Measurements from ENCODE around the gene MOV10L1.

MOV10L1 gene

DNA sequence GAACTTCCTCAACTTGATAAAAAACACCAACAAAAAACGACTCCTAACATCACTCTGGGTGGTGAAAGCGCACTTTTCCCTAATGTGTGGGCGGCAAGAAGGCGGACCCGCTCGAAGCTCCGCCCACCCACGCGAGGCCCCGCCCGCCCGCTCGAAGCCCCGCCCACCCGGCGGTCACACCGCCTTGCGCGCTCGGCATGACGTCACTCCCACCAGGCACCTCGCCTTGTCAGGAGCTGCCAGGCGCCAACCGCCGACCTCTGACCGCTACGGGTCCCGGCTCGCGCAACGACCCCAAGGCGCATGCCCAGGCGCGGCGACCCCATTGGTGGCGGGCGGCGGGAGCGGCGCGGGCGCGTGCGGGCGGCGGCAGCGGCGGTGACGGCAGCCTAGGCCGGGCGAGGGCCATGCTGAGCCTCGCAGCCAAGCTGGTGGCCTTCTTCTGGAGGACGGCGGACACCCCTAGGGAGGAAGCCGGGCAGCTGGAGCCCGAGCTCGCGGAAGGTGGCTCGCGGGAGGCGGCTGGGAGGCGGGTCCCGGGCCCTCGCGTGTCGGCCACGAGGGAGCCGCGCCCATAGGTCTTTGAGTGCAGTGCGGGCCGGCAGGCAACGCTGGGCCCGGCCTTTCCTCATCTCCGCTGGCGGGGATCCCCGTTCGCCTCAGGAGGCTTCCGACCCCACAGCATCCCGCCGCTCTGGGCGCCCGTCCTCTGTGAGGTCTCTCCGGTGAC lies at the start of gene MOV10L1:
TSS of gene MOV10L1 (plus strand) at position 325 of the 730 bp plus-strand sequence. CDS start at position 408, 83 bp downstream.
- no peak for DNase-seq
- Mint-ChIP-seq H3K36me3 (ENCODE audit: low read depth) (peaks cover 7% of the 10 kb centered on the region), H3K27ac (no peak within 1 kb of the TSS), H3K9me3 (peaks cover 18% of the 10 kb centered on the region), H3K27me3 (peaks cover 24% of the 10 kb centered on the region), H3K4me3 (no peak within 1 kb of the TSS), H3K4me1 (ENCODE audit: low read depth) (peaks cover 4% of the 10 kb centered on the region)

DNA sequence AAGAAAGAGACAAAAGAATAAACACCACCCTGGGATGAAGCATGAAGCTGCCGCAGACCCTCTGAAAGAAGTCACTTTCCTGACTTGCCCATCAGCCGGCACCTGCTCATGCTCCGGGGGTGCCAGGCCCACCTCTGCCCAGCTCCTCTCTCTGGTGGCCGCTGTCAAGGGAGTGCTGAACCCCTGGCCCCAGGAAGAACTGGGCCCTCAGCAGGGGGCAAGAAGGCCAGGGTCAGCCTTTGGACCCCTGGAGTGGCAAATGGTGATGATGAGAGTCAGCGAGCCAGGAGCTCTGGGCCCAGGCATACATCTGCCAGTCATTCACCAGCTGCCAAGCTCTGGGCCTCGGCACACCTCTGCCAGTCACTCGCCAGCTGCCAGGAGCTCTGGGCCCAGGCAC lies 49.1 kb upstream of the MOV10L1 start:
- no peak overlapping the region for H3K27ac Mint-ChIP-seq
- H3K36me3 Mint-ChIP-seq (ENCODE audit: low read depth) = no peaks in the 10 kb centered on the region
- no peak overlapping the region for H3K4me3 Mint-ChIP-seq
- peaks cover 24% of the 10 kb centered on the region for H3K27me3 Mint-ChIP-seq
- DNase-seq = no peak
- H3K4me1 Mint-ChIP-seq (ENCODE audit: low read depth) = peaks cover 8% of the 10 kb centered on the region
- peaks cover 3% of the 10 kb centered on the region for H3K9me3 Mint-ChIP-seq

DNA sequence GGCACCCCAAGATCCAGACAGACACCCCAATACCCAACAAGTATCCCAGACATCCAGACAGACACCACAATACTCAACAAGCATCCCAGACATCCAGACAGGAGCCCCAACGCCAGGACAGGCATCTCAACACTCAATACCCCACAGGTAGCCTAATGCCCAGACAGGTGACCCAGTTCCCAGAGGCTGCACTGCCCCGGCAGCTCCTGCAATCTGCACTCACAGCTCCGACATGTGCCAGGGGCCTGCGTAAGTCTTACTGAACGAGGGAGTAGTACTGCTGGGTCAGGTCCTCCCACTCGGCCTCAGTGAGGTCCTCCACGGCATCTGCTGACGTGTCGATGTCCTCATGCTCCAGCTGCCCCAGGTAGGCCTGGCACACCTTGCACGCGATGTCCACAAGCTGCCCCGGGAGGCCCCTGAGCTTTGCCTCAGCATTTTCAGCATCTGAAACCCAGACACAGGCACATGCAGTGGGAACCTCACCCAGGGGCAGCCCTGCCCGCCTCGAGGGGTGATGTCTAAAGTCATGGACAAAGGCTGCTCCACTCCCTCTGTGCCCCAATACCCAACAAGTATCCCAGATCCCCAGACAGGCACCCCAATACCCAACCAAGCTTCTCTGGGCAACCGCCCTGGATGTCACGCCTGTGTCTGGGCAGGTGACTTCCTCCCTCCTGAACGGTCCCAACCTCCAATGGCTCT lies 48.3 kb upstream of the MOV10L1 start:
- no peak overlapping the region for H3K27ac Mint-ChIP-seq
- H3K4me3 Mint-ChIP-seq = no peak overlapping the region
- H3K36me3 Mint-ChIP-seq (ENCODE audit: low read depth) = no peaks in the 10 kb centered on the region
- H3K9me3 Mint-ChIP-seq = peaks cover 3% of the 10 kb centered on the region
- DNase-seq = no peak
- H3K27me3 Mint-ChIP-seq = peaks cover 24% of the 10 kb centered on the region
- H3K4me1 Mint-ChIP-seq (ENCODE audit: low read depth) = peaks cover 8% of the 10 kb centered on the region

DNA sequence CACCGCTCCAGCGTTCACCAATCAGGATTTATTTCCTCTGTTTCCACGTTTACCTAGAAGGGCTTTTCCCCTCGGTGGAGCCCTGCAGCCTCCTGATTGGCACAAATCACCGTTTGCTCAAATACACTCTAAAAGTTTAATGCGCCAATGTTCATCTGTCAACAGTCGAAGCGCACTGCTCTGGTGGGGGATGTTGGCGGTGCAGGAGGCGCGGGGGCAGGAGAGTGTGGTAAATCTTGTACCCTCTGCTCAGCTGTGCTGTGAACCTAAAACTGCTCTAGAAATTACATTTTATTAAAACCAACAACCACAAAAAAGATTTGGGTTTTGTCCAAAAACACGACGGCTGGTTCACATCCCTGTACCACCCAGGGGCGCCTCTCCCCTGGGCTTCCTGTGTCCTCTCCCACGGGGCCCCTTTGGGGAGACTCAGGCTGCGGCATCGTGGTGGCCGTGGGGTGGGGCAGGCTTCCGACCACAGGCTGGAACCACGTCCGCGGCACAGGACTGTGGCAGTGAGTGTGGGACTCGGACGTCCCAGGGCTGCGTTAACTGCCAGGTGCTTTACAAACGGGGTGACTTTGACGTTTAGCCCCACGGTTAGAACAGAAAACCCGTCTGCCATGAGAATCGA lies 45.2 kb upstream of the MOV10L1 start:
- Mint-ChIP-seq H3K27me3 (peaks cover 24% of the 10 kb centered on the region), H3K27ac (no peak overlapping the region), H3K9me3 (no peaks in the 10 kb centered on the region), H3K4me3 (no peak overlapping the region), H3K36me3 (ENCODE audit: low read depth) (no peaks in the 10 kb centered on the region), H3K4me1 (ENCODE audit: low read depth) (peaks cover 8% of the 10 kb centered on the region)
- DNase-seq = no peak

DNA sequence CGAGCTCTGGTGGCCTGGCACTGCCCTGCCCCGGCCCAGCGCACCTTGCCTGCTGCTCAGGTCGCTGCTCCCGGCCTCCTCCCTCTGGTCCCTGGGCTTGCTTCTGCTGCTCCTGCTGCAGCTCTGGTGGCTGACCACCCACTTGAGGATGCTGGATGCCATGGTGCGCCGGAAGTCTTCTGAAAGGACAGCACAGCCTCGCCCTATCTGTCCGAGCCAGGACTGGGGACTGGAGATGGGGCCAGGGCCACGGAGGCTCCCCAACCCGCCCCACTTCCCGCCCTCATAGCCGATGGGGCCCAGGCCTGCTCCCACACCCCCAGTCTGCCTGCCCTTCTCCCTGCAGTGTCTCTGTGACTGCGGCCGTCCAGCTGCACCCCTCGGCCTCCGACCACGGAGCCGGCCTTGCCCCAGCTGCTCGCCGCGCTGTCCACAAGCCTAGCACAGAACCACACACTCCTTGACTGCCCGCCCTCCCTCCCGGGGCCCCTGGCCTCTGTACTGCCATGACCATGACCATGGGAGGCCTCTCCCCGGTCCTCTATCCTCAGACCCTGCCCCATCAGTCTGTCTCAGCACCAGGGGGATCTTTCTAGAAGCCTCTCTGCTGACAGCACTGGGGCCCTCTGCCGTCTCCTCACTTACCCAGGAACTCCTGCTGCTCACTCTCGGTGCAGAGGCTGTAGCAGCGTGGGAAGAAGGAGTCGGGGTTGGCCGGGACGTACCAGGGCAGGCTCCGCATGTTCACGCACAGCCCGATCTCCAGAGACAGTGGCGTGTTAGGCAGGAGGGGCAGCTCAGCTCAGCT lies 44.4 kb upstream of the MOV10L1 start:
- H3K27ac Mint-ChIP-seq = no peak overlapping the region
- no peaks in the 10 kb centered on the region for H3K36me3 Mint-ChIP-seq (ENCODE audit: low read depth)
- no peak for DNase-seq
- no peak overlapping the region for H3K4me3 Mint-ChIP-seq
- H3K4me1 Mint-ChIP-seq (ENCODE audit: low read depth) = peaks cover 8% of the 10 kb centered on the region
- H3K9me3 Mint-ChIP-seq = no peaks in the 10 kb centered on the region
- peaks cover 24% of the 10 kb centered on the region for H3K27me3 Mint-ChIP-seq

DNA sequence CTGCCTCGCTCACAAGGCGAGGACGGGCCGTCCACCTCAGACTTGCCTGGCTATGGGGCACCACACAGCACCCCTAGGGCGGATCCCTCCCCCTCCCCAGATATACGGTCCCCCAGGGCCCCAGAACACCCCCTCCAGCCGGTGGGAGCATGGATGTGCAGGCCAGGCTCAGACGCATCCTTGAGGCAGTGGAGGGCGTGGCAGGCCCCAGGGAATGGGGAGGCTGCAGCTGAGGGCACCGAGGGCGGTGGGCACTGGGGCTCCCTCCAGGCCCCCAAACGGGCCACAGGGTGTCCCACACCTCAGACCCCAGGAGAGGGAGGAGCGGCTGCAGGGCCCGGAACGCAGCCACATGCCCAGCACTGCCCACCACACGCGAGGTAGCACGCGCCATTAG lies 43.8 kb upstream of the MOV10L1 start:
- Mint-ChIP-seq H3K4me1 (ENCODE audit: low read depth) (peaks cover 8% of the 10 kb centered on the region), H3K36me3 (ENCODE audit: low read depth) (no peaks in the 10 kb centered on the region), H3K27me3 (peaks cover 24% of the 10 kb centered on the region), H3K27ac (no peak overlapping the region), H3K4me3 (no peak overlapping the region), H3K9me3 (no peaks in the 10 kb centered on the region)
- no peak for DNase-seq

DNA sequence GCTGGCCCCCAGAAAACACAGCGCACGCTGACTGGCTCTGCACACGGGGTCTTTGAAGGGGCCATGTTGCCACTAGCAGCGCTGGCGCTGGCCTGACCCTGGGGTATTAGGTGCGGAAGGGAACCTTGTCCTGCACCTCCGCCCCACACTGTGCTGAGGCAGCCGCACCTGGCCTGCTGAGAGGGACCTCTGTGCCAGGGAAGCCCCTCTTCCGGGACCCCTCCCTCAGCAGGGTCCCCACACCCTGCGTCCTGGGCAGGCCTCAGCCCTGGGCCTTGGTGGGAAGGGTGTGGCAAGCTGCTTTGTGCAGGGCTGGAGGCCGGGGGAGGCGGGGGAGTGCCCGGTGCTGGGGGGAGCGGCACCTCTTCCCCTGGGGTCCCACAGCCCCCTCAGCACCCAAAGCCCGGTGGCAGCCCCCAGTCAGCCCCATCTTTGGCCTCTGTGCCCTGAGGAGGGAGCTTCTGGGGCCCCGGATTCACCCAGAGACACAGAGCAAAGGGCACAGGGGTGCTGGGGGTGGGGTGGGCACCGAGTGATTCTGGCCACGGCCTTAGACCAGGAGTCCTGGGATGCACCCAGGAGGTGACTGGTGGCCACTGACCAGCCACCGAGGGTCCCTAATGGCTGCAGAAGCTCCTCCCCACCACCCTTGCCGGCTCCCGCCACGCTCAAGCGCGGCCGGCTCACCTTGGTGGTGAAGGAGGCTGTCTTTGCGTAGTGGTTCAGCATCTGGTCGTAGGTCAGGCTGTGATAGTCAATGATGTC lies 43.1 kb upstream of the MOV10L1 start:
- DNase-seq = no peak
- Mint-ChIP-seq H3K4me3 (no peak overlapping the region), H3K9me3 (no peaks in the 10 kb centered on the region), H3K4me1 (ENCODE audit: low read depth) (peaks cover 8% of the 10 kb centered on the region), H3K27ac (no peak overlapping the region), H3K36me3 (ENCODE audit: low read depth) (no peaks in the 10 kb centered on the region), H3K27me3 (peaks cover 24% of the 10 kb centered on the region)

DNA sequence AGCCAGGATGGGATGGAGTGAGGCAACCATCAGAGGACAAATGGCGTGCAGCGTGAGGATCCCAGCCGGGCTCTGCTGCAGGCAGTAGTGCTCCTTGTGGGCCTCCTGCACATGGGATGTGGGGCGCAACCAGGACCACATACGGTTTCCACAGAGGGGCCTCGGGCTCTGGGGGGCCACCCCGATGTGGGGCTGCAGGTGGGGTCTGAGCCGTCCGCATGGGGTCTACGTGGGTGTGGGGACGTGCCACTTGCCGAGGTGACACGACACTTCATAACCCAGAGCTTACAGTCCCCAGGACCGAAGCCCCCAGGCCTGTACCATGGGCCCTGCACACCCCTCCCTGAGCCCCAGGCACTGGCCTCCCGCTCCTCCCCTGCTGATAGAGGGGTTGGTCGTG lies 42.5 kb upstream of the MOV10L1 start:
- no peaks in the 10 kb centered on the region for H3K9me3 Mint-ChIP-seq
- H3K36me3 Mint-ChIP-seq (ENCODE audit: low read depth) = no peaks in the 10 kb centered on the region
- peaks cover 24% of the 10 kb centered on the region for H3K27me3 Mint-ChIP-seq
- H3K27ac Mint-ChIP-seq = no peak overlapping the region
- peaks cover 8% of the 10 kb centered on the region for H3K4me1 Mint-ChIP-seq (ENCODE audit: low read depth)
- DNase-seq = no peak
- H3K4me3 Mint-ChIP-seq = no peak overlapping the region

DNA sequence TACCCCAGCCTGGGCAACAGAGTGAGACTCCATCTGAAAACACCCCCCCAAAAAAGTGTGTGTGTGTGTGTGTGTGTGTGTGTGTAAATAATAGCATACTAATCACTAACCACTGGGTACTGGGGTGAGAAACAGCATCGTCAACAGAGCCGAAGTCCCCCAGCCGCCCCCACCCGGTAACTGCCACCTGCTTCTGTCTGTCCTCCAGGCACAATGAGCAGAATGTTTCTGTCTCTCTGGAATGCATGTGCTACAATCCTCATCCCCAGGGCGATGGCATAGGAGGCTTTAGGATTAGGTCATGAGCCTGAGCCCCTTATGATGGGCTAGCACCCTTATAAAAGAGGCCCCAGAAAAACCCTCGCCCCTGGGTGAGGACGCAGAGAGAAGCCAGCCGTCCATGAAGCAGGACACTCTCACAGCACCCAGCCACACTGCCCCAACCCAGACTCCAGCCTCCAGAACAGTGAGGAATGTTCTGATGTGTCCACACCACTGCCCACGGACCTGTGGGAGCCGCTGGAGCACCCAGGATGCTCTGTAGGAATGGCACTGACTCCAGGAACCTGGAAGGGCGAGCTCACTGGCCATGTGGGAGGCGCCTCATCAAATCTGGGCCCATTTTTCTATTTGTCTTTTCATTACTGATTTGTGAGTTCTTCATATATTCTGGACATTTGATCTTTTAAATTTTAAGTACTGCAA lies 41.6 kb upstream of the MOV10L1 start:
- Mint-ChIP-seq H3K4me1 (ENCODE audit: low read depth) (peaks cover 8% of the 10 kb centered on the region), H3K27me3 (peaks cover 16% of the 10 kb centered on the region), H3K27ac (no peak overlapping the region), H3K9me3 (no peaks in the 10 kb centered on the region), H3K4me3 (no peak overlapping the region), H3K36me3 (ENCODE audit: low read depth) (no peaks in the 10 kb centered on the region)
- no peak for DNase-seq

DNA sequence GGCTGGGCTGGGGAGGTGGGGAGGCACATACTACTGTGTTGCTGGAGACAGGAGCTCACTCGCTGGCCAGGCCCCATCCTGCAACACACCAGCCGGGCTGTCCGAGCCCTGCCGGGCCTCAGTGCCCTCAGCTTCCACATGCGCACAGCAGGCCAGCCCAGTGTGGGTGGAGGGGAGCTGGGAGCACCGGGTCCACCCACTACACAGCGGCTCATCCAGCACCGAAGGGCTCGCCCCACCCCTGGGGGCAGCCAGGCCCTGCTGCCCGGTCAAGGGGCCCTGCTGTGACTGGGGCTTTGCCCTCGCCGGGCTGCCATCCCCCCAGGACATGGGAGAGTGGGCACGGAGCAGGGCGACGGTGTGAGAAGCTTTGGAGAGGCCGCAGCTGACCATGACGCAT lies 41.0 kb upstream of the MOV10L1 start:
- no peak for DNase-seq
- no peak overlapping the region for H3K27ac Mint-ChIP-seq
- no peaks in the 10 kb centered on the region for H3K36me3 Mint-ChIP-seq (ENCODE audit: low read depth)
- peaks cover 14% of the 10 kb centered on the region for H3K27me3 Mint-ChIP-seq
- no peaks in the 10 kb centered on the region for H3K9me3 Mint-ChIP-seq
- H3K4me3 Mint-ChIP-seq = no peak overlapping the region
- H3K4me1 Mint-ChIP-seq (ENCODE audit: low read depth) = peaks cover 8% of the 10 kb centered on the region

DNA sequence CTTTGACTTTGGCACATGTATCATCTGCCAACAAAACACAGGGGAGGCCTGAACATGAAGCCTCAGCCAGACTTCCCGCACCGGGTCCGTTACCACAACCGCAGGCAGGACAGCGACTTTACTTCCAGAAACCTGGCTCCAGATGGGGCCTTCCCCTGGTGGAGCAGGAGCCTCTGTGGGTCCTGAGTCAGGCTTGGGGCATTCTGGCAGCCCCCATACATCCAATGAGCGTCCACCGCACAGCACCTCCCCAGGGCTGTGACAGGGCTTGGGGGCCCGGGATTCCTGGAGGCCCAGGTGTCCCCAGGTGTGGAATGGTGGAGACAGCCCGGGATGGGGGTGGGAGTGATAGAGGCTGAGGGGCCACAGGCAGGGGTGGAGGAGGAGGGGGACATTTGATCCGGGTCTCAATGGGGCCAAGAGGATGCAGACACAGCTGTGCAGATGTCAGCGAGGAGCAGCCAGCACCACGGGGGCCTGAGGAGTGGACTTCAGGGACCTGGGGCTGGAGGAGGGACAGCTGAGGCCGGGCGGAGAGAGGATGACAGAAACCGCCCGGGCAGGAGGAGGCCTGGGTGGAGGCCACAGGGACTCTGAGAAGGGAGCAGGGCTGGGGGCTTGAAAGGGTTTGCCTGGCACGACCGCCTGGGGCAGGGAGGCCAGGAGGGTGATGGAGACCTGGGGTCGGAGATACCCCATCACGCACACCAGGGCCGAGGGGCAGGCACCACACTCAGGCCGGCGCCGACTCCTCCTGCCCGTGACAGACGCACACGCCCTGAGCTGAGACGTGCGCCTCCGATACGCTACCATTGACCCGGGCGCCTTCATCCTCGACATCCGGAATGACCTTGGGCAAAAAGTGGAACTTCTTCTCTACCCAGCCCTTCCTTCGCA lies 40.3 kb upstream of the MOV10L1 start:
- H3K27me3 Mint-ChIP-seq = peaks cover 12% of the 10 kb centered on the region
- no peak overlapping the region for H3K4me3 Mint-ChIP-seq
- DNase-seq = no peak
- H3K4me1 Mint-ChIP-seq (ENCODE audit: low read depth) = peaks cover 4% of the 10 kb centered on the region
- no peak overlapping the region for H3K27ac Mint-ChIP-seq
- no peaks in the 10 kb centered on the region for H3K36me3 Mint-ChIP-seq (ENCODE audit: low read depth)
- no peaks in the 10 kb centered on the region for H3K9me3 Mint-ChIP-seq

DNA sequence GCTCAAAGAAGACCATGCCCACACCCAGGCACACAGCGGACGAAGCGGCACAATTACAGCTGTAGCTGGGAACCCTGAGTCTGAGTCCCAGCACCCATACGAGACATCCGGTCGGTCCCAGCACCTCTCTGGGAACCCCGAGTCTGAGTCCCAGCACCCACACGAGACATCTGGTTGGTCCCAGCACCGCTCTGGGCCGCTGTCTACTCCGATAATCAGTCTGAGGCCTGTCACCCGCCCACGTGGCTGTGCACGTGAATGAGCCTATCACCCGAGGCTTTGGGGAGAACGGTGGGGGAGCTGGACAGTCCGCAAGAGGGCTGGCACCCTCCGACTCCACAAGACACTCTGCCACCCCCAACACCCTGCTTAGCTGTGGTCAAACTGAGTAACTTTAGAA lies 37.9 kb upstream of the MOV10L1 start:
- Mint-ChIP-seq H3K27me3 (peaks cover 26% of the 10 kb centered on the region), H3K4me1 (ENCODE audit: low read depth) (no peaks in the 10 kb centered on the region), H3K36me3 (ENCODE audit: low read depth) (no peaks in the 10 kb centered on the region), H3K4me3 (no peak overlapping the region), H3K27ac (no peak overlapping the region), H3K9me3 (no peaks in the 10 kb centered on the region)
- no peak for DNase-seq

DNA sequence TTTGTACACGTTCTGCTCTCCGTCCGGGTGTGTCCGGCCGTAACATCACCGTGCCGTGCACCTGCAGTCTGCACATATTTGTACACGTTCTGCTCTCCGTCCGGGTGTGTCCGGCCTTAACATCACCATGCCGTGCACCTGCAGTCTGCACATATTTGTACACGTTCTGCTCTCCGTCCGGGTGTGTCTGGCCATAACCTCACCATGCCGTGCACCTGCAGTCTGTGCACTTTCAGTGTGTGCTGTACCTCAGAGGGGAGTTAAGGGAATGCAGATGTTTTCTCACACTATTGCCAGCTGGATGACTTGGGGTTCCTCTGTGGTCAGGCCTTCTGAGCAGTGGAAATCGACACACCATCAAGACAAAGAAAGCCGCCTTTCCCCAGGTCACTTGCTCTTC lies 35.9 kb upstream of the MOV10L1 start:
- peaks cover 33% of the 10 kb centered on the region for H3K27me3 Mint-ChIP-seq
- H3K27ac Mint-ChIP-seq = no peak overlapping the region
- H3K9me3 Mint-ChIP-seq = no peaks in the 10 kb centered on the region
- H3K4me3 Mint-ChIP-seq = no peak overlapping the region
- DNase-seq = no peak
- H3K4me1 Mint-ChIP-seq (ENCODE audit: low read depth) = peaks cover 1% of the 10 kb centered on the region
- H3K36me3 Mint-ChIP-seq (ENCODE audit: low read depth) = no peaks in the 10 kb centered on the region

Measured in activated T-cell treated with anti-CD3 and anti-CD28 coated beads, Interleukin-2, amount 50 U/mL, for 24 hours (primary cell).